GM21619 (cell line): Measurements from ENCODE around the gene DEPDC7.
"Not testable (repeated sequence)": the region's sequence is repeated elsewhere in the genome, so short reads cannot be mapped to it uniquely, and the experiment has no call there.

Source experiments
- ATAC-seq: cut with Tn5 transposase; IDR thresholded peaks from one replicate; pipeline ENCODE4 v1.9.1; 2021; ENCODE audit not compliant: unreplicated experiment

DEPDC7 gene

GRCh38 chr11:33021937-33022336, 6.3 kb downstream of the DEPDC7 start:
- peak; percentile 54 for ATAC-seq

GRCh38 chr11:33025339-33025722, 9.7 kb downstream of the DEPDC7 start:
- ATAC-seq: no peak

DNA sequence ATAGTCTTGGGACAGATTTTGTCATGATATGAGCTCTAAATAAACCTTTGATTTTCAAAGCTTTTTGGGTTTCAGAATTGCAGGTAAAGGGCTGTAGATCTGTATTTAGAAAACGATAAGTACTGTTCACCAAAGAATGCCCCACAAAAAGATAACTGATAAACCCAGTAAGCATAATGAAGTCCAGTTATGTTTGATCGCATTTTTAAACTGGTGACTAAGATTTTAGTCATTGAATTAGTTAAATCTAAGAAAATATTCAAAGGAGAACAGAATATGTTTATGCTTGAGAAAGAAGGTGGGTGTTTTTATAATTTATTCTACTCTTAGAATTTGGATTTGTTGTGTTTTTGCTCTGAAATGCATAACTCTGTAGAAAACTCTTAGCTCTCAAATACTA, 11.6 kb downstream of the DEPDC7 start:
- ATAC-seq: no peak

GRCh38 chr11:33027846-33028536, 12.3 kb downstream of the DEPDC7 start:
- ATAC-seq: no peak

DNA sequence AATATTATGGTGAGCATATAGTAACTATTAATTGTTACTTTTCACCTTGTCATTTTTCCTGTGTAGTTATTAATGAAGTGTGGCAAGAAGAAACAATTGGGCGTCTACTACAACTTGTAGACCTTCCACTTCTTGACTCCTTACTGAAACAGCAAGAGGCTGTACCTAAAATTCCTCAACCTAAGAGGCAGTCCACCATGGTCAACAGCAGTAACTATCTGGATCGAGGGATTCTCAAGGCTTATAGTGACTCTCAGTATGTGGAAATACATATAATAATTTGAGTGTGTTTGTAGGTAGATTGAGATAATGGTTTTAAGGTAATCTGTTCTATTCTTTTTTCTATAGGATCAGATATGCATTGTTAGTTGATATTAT, 12.8 kb downstream of the DEPDC7 start:
- ATAC-seq: no peak

GRCh38 chr11:33029218-33029617, 13.5 kb downstream of the DEPDC7 start:
- ATAC-seq: not testable (repeated sequence)

DNA sequence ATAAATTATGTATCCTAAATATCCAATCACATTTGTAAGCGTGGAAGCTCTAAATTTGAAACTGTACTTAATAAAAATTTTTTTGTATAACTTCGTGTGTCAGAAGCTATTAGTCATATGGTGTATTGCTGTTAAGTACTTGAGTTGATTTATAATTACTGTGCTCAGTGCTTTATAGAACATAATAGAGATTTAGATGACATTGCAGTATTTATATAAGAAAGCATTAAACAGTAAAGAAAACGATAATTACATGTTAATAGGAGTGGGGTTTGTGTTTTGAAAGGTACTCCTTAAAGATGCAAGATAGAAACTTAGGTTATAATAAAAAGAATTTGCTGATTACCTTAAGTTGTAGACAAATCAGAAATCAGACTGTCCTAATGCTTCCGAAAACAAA, 17.8 kb downstream of the DEPDC7 start:
- no peak for ATAC-seq

GRCh38 chr11:33035011-33035410, 19.3 kb downstream of the DEPDC7 start:
- ATAC-seq: no peak

- ATAC-seq: peak; percentile 70
Measured at GRCh38 chr11:33039274-33040032, 23.8 kb downstream of the DEPDC7 start, which contains the start of gene TCP11L1. Gene TCP11L1, plus strand, starts transcription at chr11:33039572. Its CDS starts 4,202 bp downstream, at chr11:33043774.

GRCh38 chr11:33040033-33040861, 24.6 kb downstream of the DEPDC7 start:
- ATAC-seq: peak; percentile 29

DNA sequence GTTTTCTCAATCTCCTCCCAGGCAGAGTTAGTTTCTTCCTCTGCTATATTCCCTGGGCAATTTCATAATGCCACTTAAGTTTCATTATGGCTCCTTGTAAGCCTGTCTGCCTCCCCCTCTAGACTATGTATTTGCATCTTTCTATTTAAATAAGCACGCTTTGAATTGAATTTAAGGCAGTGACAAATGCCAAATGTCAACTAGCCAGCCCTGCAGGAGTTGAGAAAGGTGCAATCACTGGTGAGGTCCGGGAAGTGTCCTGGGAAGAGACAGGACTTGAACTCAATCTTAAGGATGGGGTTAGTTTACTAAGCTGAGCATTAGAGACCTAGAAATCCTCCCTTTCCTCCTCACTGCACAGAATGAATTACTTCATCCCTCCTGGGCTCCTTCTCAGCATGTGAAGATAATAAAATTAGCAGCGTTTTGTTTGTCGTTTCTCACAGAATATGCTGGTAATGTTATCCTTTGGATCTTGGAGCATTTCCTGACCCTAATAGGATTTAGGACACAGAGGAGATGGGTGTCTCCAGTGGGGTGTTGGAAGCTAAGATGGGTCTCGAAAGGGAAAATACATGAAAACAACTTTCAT, 25.3 kb downstream of the DEPDC7 start:
- ATAC-seq: no peak

DNA sequence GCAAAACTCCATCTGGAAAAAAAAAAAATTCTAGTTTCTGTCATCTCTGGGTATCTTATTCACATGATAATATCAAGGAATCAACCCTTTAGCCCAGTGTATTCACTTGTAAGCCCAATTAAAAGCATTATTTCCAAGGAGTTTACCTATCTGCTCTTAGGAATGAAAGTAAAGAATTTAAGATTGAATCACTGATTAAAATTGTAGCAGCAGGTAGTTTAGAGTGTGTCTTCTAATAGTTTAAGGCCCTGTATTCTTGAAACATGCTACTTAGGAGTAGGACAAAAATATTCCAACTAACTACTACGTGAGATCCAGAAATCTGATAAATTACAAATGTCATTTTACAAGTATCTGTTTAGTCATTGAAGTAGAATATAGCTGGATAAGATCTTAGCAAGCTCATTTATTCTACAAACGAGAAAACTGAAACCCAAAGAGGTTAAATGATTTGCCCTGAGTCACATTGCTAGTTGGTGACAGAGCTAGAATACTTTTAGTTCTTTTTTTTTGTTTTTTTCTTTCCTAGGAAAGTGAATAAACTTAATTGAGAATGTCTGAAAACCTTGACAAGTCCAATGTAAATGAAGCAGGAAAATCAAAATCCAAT, 27.6 kb downstream of the DEPDC7 start:
- no peak for ATAC-seq

DNA sequence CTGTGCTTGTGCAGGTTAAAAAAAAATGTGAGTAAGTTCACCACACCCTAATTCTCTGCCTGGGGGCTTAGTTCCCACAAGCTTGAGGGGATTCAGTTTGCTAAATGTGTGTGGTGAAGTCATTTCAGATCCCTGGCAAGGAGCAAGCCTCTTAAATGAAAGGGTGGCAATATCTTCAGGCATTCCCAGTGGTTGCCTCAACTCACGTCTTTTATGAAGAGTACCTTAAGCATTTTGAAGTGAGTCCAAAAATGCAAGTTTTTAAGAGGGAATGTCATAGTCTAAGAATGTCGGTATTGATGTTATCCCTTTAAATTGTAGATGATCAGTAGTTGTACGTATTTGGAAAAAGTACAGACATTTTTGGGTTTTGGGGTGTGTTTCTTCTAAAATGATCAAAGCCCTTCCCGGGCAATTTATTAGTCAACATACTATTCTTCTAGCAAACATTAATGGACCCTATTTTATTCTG, 28.6 kb downstream of the DEPDC7 start:
- ATAC-seq: no peak

GRCh38 chr11:33045551-33046255, 30.0 kb downstream of the DEPDC7 start:
- no peak for ATAC-seq

DNA sequence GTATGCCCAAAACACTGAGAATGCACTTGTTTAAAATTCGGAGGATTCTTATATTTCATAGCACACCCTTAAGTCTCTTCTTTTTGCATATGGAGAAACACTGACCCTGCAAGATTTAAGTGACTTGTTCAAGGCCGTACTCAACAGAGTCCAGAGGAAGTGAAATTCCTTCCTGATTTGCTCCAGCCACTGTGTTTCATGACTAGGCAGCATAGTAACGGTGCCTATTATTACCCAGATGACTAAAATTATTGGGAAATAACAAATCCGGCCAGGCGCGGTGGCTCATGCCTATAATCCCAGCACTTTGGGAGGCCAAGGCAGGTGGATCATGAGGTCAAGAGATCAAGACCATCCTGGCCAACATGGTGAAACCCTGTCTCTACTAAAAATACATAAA, 33.0 kb downstream of the DEPDC7 start:
- not testable (repeated sequence) for ATAC-seq

- ATAC-seq: not testable (repeated sequence)
Measured at GRCh38 chr11:33049565-33050408, 34.1 kb downstream of the DEPDC7 start.

GRCh38 chr11:33052231-33052630, 36.6 kb downstream of the DEPDC7 start:
- no peak for ATAC-seq

GRCh38 chr11:33055375-33055774, 39.7 kb downstream of the DEPDC7 start:
- no peak for ATAC-seq

GRCh38 chr11:33057284-33057683, 41.6 kb downstream of the DEPDC7 start:
- ATAC-seq: no peak
